Suprapubic skin (tissue), 4 donors: ENCODE data around the gene LHX5.

Experiments used
- CTCF ChIP-seq, 2 donors: fragments of 200-600 bp in 1 of 2; fragments of 450-650 bp in 1 of 2; sonication (generic) in 1 of 2; IDR thresholded peaks; one replicate each; pipeline ENCODE4 v1.5.1; 2016 to 2019; ENCODE audit warnings: antibody characterized with exemption in 2 of 2, mild to moderate bottlenecking in 1 of 2, moderate library complexity in 1 of 2
- POLR2A ChIP-seq, 2 donors: fragments of 450-650 bp; IDR thresholded peaks; one replicate each; pipeline ENCODE4 v1.6.1; 2017; ENCODE audit warnings: antibody characterized with exemption in 2 of 2, mild to moderate bottlenecking in 2 of 2, moderate library complexity in 2 of 2
- POLR2AphosphoS5 ChIP-seq, 3 donors: sonication (generic); formaldehyde crosslinking; IDR thresholded peaks; one replicate each; pipeline ENCODE4 v1.6.1; 2017; ENCODE audit warnings: antibody characterized with exemption in 3 of 3

GRCh38 chr12:113435367-113435766 is 36.3 kb downstream of the LHX5 start:
- TF ChIP-seq CTCF (IDR thresholded peaks at IDR 0.05) (no peak), POLR2A (IDR thresholded peaks at IDR 0.05) (no peak), POLR2AphosphoS5 (IDR thresholded peaks at IDR 0.05) (no peak)
